ENCODE data around the gene TMEM163.

TMEM163 gene

GRCh38 chr2:134425724-134426496, 292.9 kb downstream of the TMEM163 start:
- FAIRE-seq, result no peak

- FAIRE-seq, result no peak
Observed at GRCh38 chr2:134421556-134422328, 297.1 kb downstream of the TMEM163 start.

GRCh38 chr2:134420920-134421319, 297.9 kb downstream of the TMEM163 start:
- no peak for FAIRE-seq

GRCh38 chr2:134420259-134420658, 298.5 kb downstream of the TMEM163 start:
- no peak for FAIRE-seq

- FAIRE-seq, result no peak
Observed at GRCh38 chr2:134417968-134418582, 300.7 kb downstream of the TMEM163 start.

GRCh38 chr2:134416637-134417036, 302.2 kb downstream of the TMEM163 start:
- no peak for FAIRE-seq

- FAIRE-seq, result no peak
Observed at GRCh38 chr2:134416018-134416417, 302.8 kb downstream of the TMEM163 start.

GRCh38 chr2:134413912-134414311, 304.9 kb downstream of the TMEM163 start:
- no peak for FAIRE-seq

GRCh38 chr2:134413430-134413829, 305.4 kb downstream of the TMEM163 start:
- no peak for FAIRE-seq

- no peak for FAIRE-seq
Observed at GRCh38 chr2:134412639-134412999, 306.2 kb downstream of the TMEM163 start.

- no peak for FAIRE-seq
Observed at GRCh38 chr2:134411828-134412638, 306.8 kb downstream of the TMEM163 start.

- no peak for FAIRE-seq
Observed at GRCh38 chr2:134411279-134411827, 307.4 kb downstream of the TMEM163 start.

- no peak for FAIRE-seq
Observed at GRCh38 chr2:134410831-134411231, 308.0 kb downstream of the TMEM163 start.

- no peak for FAIRE-seq
Observed at GRCh38 chr2:134410006-134410405, 308.8 kb downstream of the TMEM163 start.

GRCh38 chr2:134408791-134409190, 310.0 kb downstream of the TMEM163 start:
- FAIRE-seq, result no peak

- FAIRE-seq, result no peak
Observed at GRCh38 chr2:134408386-134408785, 310.4 kb downstream of the TMEM163 start.

GRCh38 chr2:134407154-134407890, 311.5 kb downstream of the TMEM163 start:
- FAIRE-seq, result no peak

GRCh38 chr2:134406736-134407135, 312.1 kb downstream of the TMEM163 start:
- FAIRE-seq, result no peak

- FAIRE-seq, result no peak
Observed at GRCh38 chr2:134406311-134406710, 312.5 kb downstream of the TMEM163 start.
